HG02938 (cell line): ENCODE results near the gene TMEM18.
"Not testable (repeated sequence)": the region's sequence is repeated elsewhere in the genome, so short reads cannot be mapped to it uniquely, and the experiment has no call there.

Source experiments
- ATAC-seq: cut with Tn5 transposase; IDR thresholded peaks from one replicate; pipeline ENCODE4 v1.9.1; 2021; ENCODE audit warnings: mild to moderate bottlenecking, moderate library complexity; ENCODE audit not compliant: unreplicated experiment

The TMEM18 gene

GRCh38 chr2:694174-694573, 17.0 kb upstream of the TMEM18 start:
- ATAC-seq = no peak

- no peak for ATAC-seq
These were observed 16.4 kb upstream of the TMEM18 start for GRCh38 chr2:693606-694005.

GRCh38 chr2:692767-693166, 15.6 kb upstream of the TMEM18 start:
- ATAC-seq = no peak

- ATAC-seq = no peak
These were observed 14.9 kb upstream of the TMEM18 start for GRCh38 chr2:691821-692761.

GRCh38 chr2:690799-691198, 13.6 kb upstream of the TMEM18 start:
- no peak for ATAC-seq

GRCh38 chr2:689877-690510, 12.8 kb upstream of the TMEM18 start:
- ATAC-seq = no peak

- no peak for ATAC-seq
These were observed 12.0 kb upstream of the TMEM18 start for GRCh38 chr2:689237-689636.

GRCh38 chr2:688504-689076, 11.4 kb upstream of the TMEM18 start:
- ATAC-seq = no peak

- ATAC-seq = no peak
These were observed 8.2 kb upstream of the TMEM18 start for GRCh38 chr2:685421-685820.

GRCh38 chr2:684913-685312, 7.7 kb upstream of the TMEM18 start:
- not testable (repeated sequence) for ATAC-seq

- no peak for ATAC-seq
These were observed 5.0 kb upstream of the TMEM18 start for GRCh38 chr2:682226-682625.

- ATAC-seq = no peak
These were observed 4.1 kb upstream of the TMEM18 start for GRCh38 chr2:681312-681711.

- ATAC-seq = no peak
These were observed 3.3 kb upstream of the TMEM18 start for GRCh38 chr2:680496-680895.

GRCh38 chr2:678964-679363, 1.8 kb upstream of the TMEM18 start:
- no peak for ATAC-seq

- ATAC-seq = no peak
These were observed 849 bp upstream of the TMEM18 start for GRCh38 chr2:677959-678550.

- peak; percentile 87 for ATAC-seq
These were observed 555 bp downstream of the TMEM18 start for GRCh38 chr2:676647-677055.

- ATAC-seq = peak; percentile 21
These were observed 1.1 kb downstream of the TMEM18 start for GRCh38 chr2:675982-676646.

- ATAC-seq = no peak
These were observed 1.7 kb downstream of the TMEM18 start for GRCh38 chr2:675460-675859.

GRCh38 chr2:675051-675450, 2.2 kb downstream of the TMEM18 start:
- ATAC-seq = no peak

- ATAC-seq = no peak
These were observed 2.8 kb downstream of the TMEM18 start for GRCh38 chr2:674321-674985.
